Mesendoderm (in vitro differentiated cells): ENCODE data around the gene DCAF5.
A peak's percentile ranks its signal among the peaks of the same experiment; 100 is the strongest.
"Not testable (repeated sequence)": the region's sequence is repeated elsewhere in the genome, so short reads cannot be mapped to it uniquely, and the experiment has no call there.

Experiments used
- DNase-seq: peaks from one replicate; pipeline ENCODE4 v3.0.0; 2013
- H2AK5ac ChIP-seq: 2 replicates; pipeline ENCODE4 v1.6.1; 2013; ENCODE audit warnings: low read length, inconsistent platforms
- H2BK120ac ChIP-seq: 2 replicates; pipeline ENCODE4 v1.6.1; 2013; ENCODE audit warnings: low read depth, mild to moderate bottlenecking, low read length, moderate library complexity, mixed read lengths
- H2BK15ac ChIP-seq: replicated peaks from 2 replicates; pipeline ENCODE4 v1.6.1; 2013; ENCODE audit warnings: low read depth, mild to moderate bottlenecking, moderate library complexity
- H2BK5ac ChIP-seq: 2 replicates; pipeline ENCODE4 v1.6.1; 2013; ENCODE audit warnings: low read length, inconsistent platforms
- H3K18ac ChIP-seq: 2 replicates; pipeline ENCODE4 v1.6.1; 2013; ENCODE audit warnings: mild to moderate bottlenecking, low read length, mixed read lengths
- H3K23ac ChIP-seq: one replicate; pipeline ENCODE4 v1.6.1; 2013; ENCODE audit warnings: low read length
- H3K27ac ChIP-seq: 2 replicates; pipeline ENCODE4 v1.5.1; 2013; ENCODE audit warnings: low read depth, mild to moderate bottlenecking, inconsistent platforms, low read length, moderate library complexity
- H3K27me3 ChIP-seq: 2 replicates; pipeline ENCODE4 v1.6.1; 2013; ENCODE audit warnings: low read length, control low read depth, mild to moderate bottlenecking, inconsistent platforms; ENCODE audit not compliant: insufficient read depth, poor library complexity
- H3K36me3 ChIP-seq: 2 replicates; pipeline ENCODE4 v1.6.1; 2013; ENCODE audit warnings: low read length, inconsistent platforms; ENCODE audit not compliant: control insufficient read depth, insufficient read depth
- H3K4ac ChIP-seq: one replicate; pipeline ENCODE4 v1.6.1; 2013; ENCODE audit warnings: low read depth, mild to moderate bottlenecking, low read length, moderate library complexity
- H3K4me1 ChIP-seq: 2 replicates; pipeline ENCODE4 v1.6.1; 2013; ENCODE audit warnings: low read depth, low read length, inconsistent platforms; ENCODE audit not compliant: control insufficient read depth
- H3K4me2 ChIP-seq: 2 replicates; pipeline ENCODE4 v1.6.1; 2013; ENCODE audit warnings: low read length
- H3K4me3 ChIP-seq: 2 replicates; pipeline ENCODE4 v1.5.1; 2013; ENCODE audit warnings: mild to moderate bottlenecking, low read length
- H3K56ac ChIP-seq: one replicate; pipeline ENCODE4 v1.6.1; 2013; ENCODE audit warnings: low read length
- H3K79me1 ChIP-seq: 2 replicates; pipeline ENCODE4 v1.6.1; 2013; ENCODE audit warnings: low read length, inconsistent platforms
- H3K79me2 ChIP-seq: 2 replicates; pipeline ENCODE4 v1.6.1; 2013; ENCODE audit warnings: mild to moderate bottlenecking, low read length; ENCODE audit not compliant: control insufficient read depth, insufficient read depth
- H3K9ac ChIP-seq: 2 replicates; pipeline ENCODE4 v1.6.1; 2013; ENCODE audit warnings: low read length, inconsistent platforms
- H4K5ac ChIP-seq: one replicate; pipeline ENCODE4 v1.6.1; 2013; ENCODE audit warnings: low read length
- H4K8ac ChIP-seq: one replicate; pipeline ENCODE4 v1.6.1; 2013; ENCODE audit warnings: low read depth, mild to moderate bottlenecking, control low read depth, low read length, moderate library complexity
- WGBS: extraction: QIAGEN DNeasy Blood & Tissue Kit; methylation state at CpG from one replicate; pipeline ENCODE4 v1.1.7; 2013; ENCODE audit warnings: low lambda C conversion rate, missing lambda C conversion rate; ENCODE audit not compliant: insufficient coverage; ENCODE audit errors: extremely low coverage; 5-methylcytosine and 5-hydroxymethylcytosine counted together

DCAF5 gene

GRCh38 chr14:69065934-69066333 lies 87.0 kb downstream of the DCAF5 start:
- H3K36me3 ChIP-seq, H3K27me3 ChIP-seq: not testable (repeated sequence)
- WGBS, result no CpG with 5 or more reads among the region's 4 CpGs

GRCh38 chr14:69064596-69064995 lies 88.3 kb downstream of the DCAF5 start:
- no peak overlapping the region for H3K56ac ChIP-seq
- no peak overlapping the region for H4K8ac ChIP-seq
- DNase-seq, result no peak
- no peak overlapping the region for H2AK5ac ChIP-seq
- H3K4ac ChIP-seq, result no peak overlapping the region
- no peaks in the 10 kb centered on the region for H3K27me3 ChIP-seq
- H3K4me3 ChIP-seq, result no peak overlapping the region
- no peak overlapping the region for H3K18ac ChIP-seq
- no peak overlapping the region for H3K9ac ChIP-seq
- no peaks in the 10 kb centered on the region for H3K79me2 ChIP-seq
- no peaks in the 10 kb centered on the region for H3K4me1 ChIP-seq
- H4K5ac ChIP-seq, result no peak overlapping the region
- H3K23ac ChIP-seq, result no peak overlapping the region
- no peak overlapping the region for H2BK15ac ChIP-seq
- H2BK120ac ChIP-seq, result no peak overlapping the region
- peaks cover 1% of the 10 kb centered on the region for H3K36me3 ChIP-seq
- H3K27ac ChIP-seq, result no peak overlapping the region
- no peak overlapping the region for H3K4me2 ChIP-seq
- no peaks in the 10 kb centered on the region for H3K79me1 ChIP-seq
- H2BK5ac ChIP-seq, result no peak overlapping the region

More at GRCh38 chr14:69065934-69066333, 87.0 kb downstream of the DCAF5 start:
- H3K4me2 ChIP-seq, H4K5ac ChIP-seq, H3K4ac ChIP-seq, H3K79me1 ChIP-seq, H3K23ac ChIP-seq, H3K9ac ChIP-seq, H2BK120ac ChIP-seq, H3K27ac ChIP-seq, H3K56ac ChIP-seq, H3K18ac ChIP-seq, H2BK15ac ChIP-seq, H3K4me1 ChIP-seq, DNase-seq, H2AK5ac ChIP-seq, H2BK5ac ChIP-seq, H3K79me2 ChIP-seq, H4K8ac ChIP-seq, H3K4me3 ChIP-seq: not testable (repeated sequence)

GRCh38 chr14:69059658-69060623 lies 93.0 kb downstream of the DCAF5 start:
- Histone ChIP-seq H4K5ac (no peak overlapping the region), H3K4me2 (no peak overlapping the region), H3K4me3 (no peak overlapping the region), H3K18ac (no peak overlapping the region), H3K79me2 (no peaks in the 10 kb centered on the region), H2BK15ac (no peak overlapping the region), H3K79me1 (no peaks in the 10 kb centered on the region), H3K56ac (no peak overlapping the region), H3K23ac (no peak overlapping the region), H3K27me3 (no peaks in the 10 kb centered on the region), H3K36me3 (peaks cover 2% of the 10 kb centered on the region), H2BK5ac (no peak overlapping the region), H2BK120ac (no peak overlapping the region), H3K27ac (no peak overlapping the region), H3K4me1 (no peaks in the 10 kb centered on the region), H4K8ac (no peak overlapping the region), H3K9ac (no peak overlapping the region), H2AK5ac (no peak overlapping the region), H3K4ac (no peak overlapping the region)
- DNase-seq, result peak; percentile 56
- WGBS, result no CpG with 5 or more reads among the region's 8 CpGs

GRCh38 chr14:69055999-69056788 lies 96.7 kb downstream of the DCAF5 start:
- H3K4me3 ChIP-seq, result no peak overlapping the region
- no peak overlapping the region for H3K56ac ChIP-seq
- peaks cover 3% of the 10 kb centered on the region for H3K36me3 ChIP-seq
- no CpG with 5 or more reads among the region's 3 CpGs for WGBS
- no peak overlapping the region for H3K18ac ChIP-seq
- H2AK5ac ChIP-seq, result no peak overlapping the region
- H2BK120ac ChIP-seq, result no peak overlapping the region
- peaks cover 8% of the 10 kb centered on the region for H3K4me1 ChIP-seq
- H4K8ac ChIP-seq, result no peak overlapping the region
- no peak overlapping the region for H3K27ac ChIP-seq
- H3K9ac ChIP-seq, result no peak overlapping the region
- no peaks in the 10 kb centered on the region for H3K27me3 ChIP-seq
- H4K5ac ChIP-seq, result no peak overlapping the region
- no peak overlapping the region for H2BK5ac ChIP-seq
- H3K4me2 ChIP-seq, result no peak overlapping the region
- no peak overlapping the region for H3K4ac ChIP-seq
- no peaks in the 10 kb centered on the region for H3K79me2 ChIP-seq
- H3K79me1 ChIP-seq, result no peaks in the 10 kb centered on the region
- peak; percentile 96 for DNase-seq
- H2BK15ac ChIP-seq, result no peak overlapping the region
- H3K23ac ChIP-seq, result no peak overlapping the region

- DNase-seq, result no peak
- Histone ChIP-seq H3K27ac (no peak overlapping the region), H3K79me2 (no peaks in the 10 kb centered on the region), H3K23ac (no peak overlapping the region), H3K18ac (no peak overlapping the region), H4K5ac (no peak overlapping the region), H3K4me1 (peaks cover 14% of the 10 kb centered on the region), H3K4ac (no peak overlapping the region), H3K56ac (no peak overlapping the region), H4K8ac (no peak overlapping the region), H2AK5ac (no peak overlapping the region), H2BK15ac (no peak overlapping the region), H3K27me3 (no peaks in the 10 kb centered on the region), H2BK120ac (no peak overlapping the region), H3K36me3 (peaks cover 3% of the 10 kb centered on the region), H3K9ac (no peak overlapping the region), H3K4me2 (no peak overlapping the region), H3K4me3 (no peak overlapping the region), H3K79me1 (no peaks in the 10 kb centered on the region), H2BK5ac (no peak overlapping the region)
- WGBS, result no CpG with 5 or more reads among the region's 21 CpGs
Observed at GRCh38 chr14:69055125-69055524, 97.8 kb downstream of the DCAF5 start.
